CD14-positive monocyte (primary cell): ENCODE data around the gene DPF1. TPM values are rescaled to one million over a fixed set of nuclear protein-coding genes. Genes with fewer than 3 reads are reported as not detected.
A peak's percentile ranks its signal among the peaks of the same experiment; 100 is the strongest.

ENCODE experiments used
- DNase-seq, 3 donors: peaks; one replicate each; pipeline ENCODE4 v3.0.0-alpha.2; 2011 to 2022
- H2AFZ ChIP-seq: 2 replicates; pipeline ENCODE4 v1.6.0; 2012; ENCODE audit warnings: mild to moderate bottlenecking, low read depth, low read length, inconsistent platforms; ENCODE audit not compliant: insufficient read depth, poor library complexity, severe bottlenecking
- H3K27ac ChIP-seq, 2 donors: 1 replicate in 1 of 2; 2 replicates in 1 of 2; pipeline ENCODE4 v1.5.1; 2012 to 2013; ENCODE audit warnings: low read length in 2 of 2, control low read depth in 1 of 2, inconsistent platforms in 1 of 2, low read depth in 1 of 2, mild to moderate bottlenecking in 1 of 2
- H3K27me3 ChIP-seq, 2 donors: one replicate each; pipeline versions ENCODE4 v1.6.0 to v1.6.1; 2011 to 2013; ENCODE audit warnings: low read length in 2 of 2; ENCODE audit not compliant: control insufficient read depth in 2 of 2, insufficient read depth in 2 of 2
- H3K36me3 ChIP-seq, 2 donors: replicated peaks in 1 of 2; 1 replicate in 1 of 2; 2 replicates in 1 of 2; pipeline versions ENCODE4 v1.5.1 to v1.6.1; 2012 to 2013; ENCODE audit warnings: low read length in 2 of 2, control low read depth in 1 of 2, inconsistent platforms in 1 of 2, mild to moderate bottlenecking in 1 of 2; ENCODE audit not compliant: insufficient read depth in 2 of 2, control insufficient read depth in 1 of 2
- H3K4me1 ChIP-seq, 2 donors: 1 replicate in 1 of 2; 2 replicates in 1 of 2; pipeline versions ENCODE4 v1.5.1 to v1.6.1; 2012 to 2013; ENCODE audit warnings: low read length in 2 of 2, control low read depth in 1 of 2, inconsistent platforms in 1 of 2, mild to moderate bottlenecking in 1 of 2, moderate library complexity in 1 of 2; ENCODE audit not compliant: insufficient read depth in 2 of 2, control insufficient read depth in 1 of 2
- H3K4me2 ChIP-seq: replicated peaks from 2 replicates; pipeline ENCODE3; 2012; ENCODE audit warnings: low read length, moderate library complexity, mild to moderate bottlenecking; ENCODE audit not compliant: poor library complexity, severe bottlenecking; ENCODE audit errors: extremely low read depth
- H3K4me3 ChIP-seq, 3 experiments: fragments of 200-600 bp in 1 of 3; sonication (generic) in 1 of 3; replicated peaks in 1 of 3; 1 replicate in 2 of 3; 2 replicates in 1 of 3; pipeline ENCODE4 v1.5.1; 2011 to 2013; ENCODE audit warnings: low read length in 3 of 3, mild to moderate bottlenecking in 3 of 3, control low read depth in 2 of 3, low read depth in 2 of 3, inconsistent platforms in 1 of 3, moderate library complexity in 1 of 3
- H3K79me2 ChIP-seq: 2 replicates; pipeline ENCODE4 v1.6.0; 2012; ENCODE audit warnings: mild to moderate bottlenecking, control low read depth, inconsistent platforms, low read length, moderate library complexity; ENCODE audit not compliant: insufficient read depth
- H3K9ac ChIP-seq: 2 replicates; pipeline ENCODE4 v1.6.0; 2017; ENCODE audit warnings: low read length, mild to moderate bottlenecking; ENCODE audit not compliant: insufficient read depth, poor library complexity, severe bottlenecking
- H3K9me3 ChIP-seq, 2 donors: replicated peaks in 1 of 2; 1 replicate in 1 of 2; 2 replicates in 1 of 2; pipeline versions ENCODE4 v1.5.1 to v1.6.1; 2012 to 2013; ENCODE audit warnings: low read length in 2 of 2, control low read depth in 1 of 2; ENCODE audit not compliant: control insufficient read depth in 1 of 2, insufficient read depth in 1 of 2
- H4K20me1 ChIP-seq: 2 replicates; pipeline ENCODE4 v1.6.0; 2012; ENCODE audit warnings: mild to moderate bottlenecking, low read length, control low read depth, moderate library complexity; ENCODE audit not compliant: insufficient read depth
- H3K27ac Mint-ChIP-seq, 7 donors: one replicate each; pipeline ENCODE4 v1.8.0; 2020; ENCODE audit warnings: mild to moderate bottlenecking in 7 of 7, mixed read lengths in 7 of 7, moderate library complexity in 6 of 7, inconsistent platforms in 2 of 7
- H3K27me3 Mint-ChIP-seq, 3 donors: one replicate each; pipeline ENCODE4 v1.8.0; 2021 to 2022; ENCODE audit warnings: low read depth in 3 of 3, mild to moderate bottlenecking in 3 of 3, mixed read lengths in 3 of 3, moderate library complexity in 3 of 3, inconsistent platforms in 1 of 3
- H3K36me3 Mint-ChIP-seq, 2 donors: one replicate each; pipeline ENCODE4 v1.8.0; 2020; ENCODE audit warnings: mixed read lengths in 2 of 2, inconsistent platforms in 1 of 2, mild to moderate bottlenecking in 1 of 2
- H3K4me1 Mint-ChIP-seq: one replicate; pipeline ENCODE4 v1.8.0; 2020; ENCODE audit warnings: mild to moderate bottlenecking, mixed read lengths
- H3K4me3 Mint-ChIP-seq, 2 donors: one replicate each; pipeline ENCODE4 v1.8.0; 2020; ENCODE audit warnings: mild to moderate bottlenecking in 2 of 2, mixed read lengths in 2 of 2, moderate library complexity in 1 of 2
- H3K9me3 Mint-ChIP-seq, 7 donors: one replicate each; pipeline ENCODE4 v1.8.0; 2020 to 2022; ENCODE audit warnings: mixed read lengths in 7 of 7, mild to moderate bottlenecking in 6 of 7, moderate library complexity in 6 of 7, inconsistent platforms in 2 of 7
- WGBS: methylation state at CpG from one replicate; pipeline ENCODE4 v1.1.5; 2013; ENCODE audit warnings: missing lambda C conversion rate; ENCODE audit not compliant: insufficient coverage; 5-methylcytosine and 5-hydroxymethylcytosine counted together
- intact Hi-C, 2 donors: fragments of 100-400 bp; cut with micrococcal nuclease; formaldehyde crosslinking; loops; one replicate each; pipeline versions ENCODE4 v1.15.0 to v1.15.1; 2023
- polyA plus RNA-seq, 3 donors: library from polyadenylated mRNA; depleted of rRNA in 1 of 3; unstranded in 2 of 3; stranded (reverse) in 1 of 3; fragments of 300-500 nt in 2 of 3; fragments of >200 nt in 1 of 3; fragmentation: Illumina TruSeq in 2 of 3; gene quantifications; 1 replicate in 2 of 3; 2 replicates in 1 of 3; pipeline ENCODE4 v1.2.3, GENCODE V29; 2012 to 2021
- TF ChIP-seq, protein P1 (sequence below): fragments of 200-600 bp; IDR thresholded peaks from one replicate; pipeline ENCODE4 v1.8.0; 2022; ENCODE audit warnings: antibody characterized with exemption, mild to moderate bottlenecking

DPF1 gene
- polyA plus RNA-seq, 3 donors, result not detected

DNA sequence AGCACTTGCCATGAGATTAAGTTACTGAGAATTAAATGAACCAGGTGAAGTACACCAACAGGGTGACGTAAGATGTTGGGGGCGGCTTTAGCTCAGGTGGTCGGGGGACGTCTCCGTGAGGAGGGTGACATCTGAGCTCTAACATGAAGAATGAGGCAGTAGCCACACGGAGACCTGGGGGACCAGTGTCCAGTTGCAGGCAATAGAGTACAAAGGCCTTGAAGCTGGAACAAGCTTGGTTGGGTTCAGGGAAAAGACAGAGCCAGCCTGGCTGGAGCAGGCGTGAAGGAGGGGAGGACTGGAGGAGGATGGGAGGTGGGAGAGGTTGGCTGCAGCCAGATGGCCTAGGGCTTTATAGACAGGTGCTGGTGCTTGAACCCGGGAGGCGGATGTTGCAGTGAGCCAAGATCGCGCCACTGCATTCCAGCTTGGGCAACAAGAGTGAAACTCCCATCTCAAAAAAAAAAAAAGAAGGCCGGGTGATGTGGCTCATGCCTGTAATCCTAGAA, 42.0 kb upstream of the DPF1 start:
- 89% methylated on average over 9 of the region's 12 CpGs for WGBS
- Mint-ChIP-seq H3K27ac (peak overlapping the region in 4 of 7 donors; percentile 73 to 95 (median 84)), H3K27me3 (peaks cover 2 to 12% (median 6%) of the 10 kb centered on the region in 3 donors), H3K4me1 (peaks cover 50% of the 10 kb centered on the region), H3K4me3 (peak overlapping the region; percentile 41 to 99), H3K36me3 (peaks cover 16 to 23% of the 10 kb centered on the region in 2 donors), H3K9me3 (peaks cover 0 to 2% (median 0%) of the 10 kb centered on the region in 7 donors)
- no peak for DNase-seq
- H4K20me1 ChIP-seq, result peaks cover 25% of the 10 kb centered on the region
- H3K4me2 ChIP-seq, result peak overlapping the region; percentile 95
- no peaks in the 10 kb centered on the region for H3K27me3 ChIP-seq
- intact Hi-C loops, result no loop called here
- no peaks in the 10 kb centered on the region for H3K9me3 ChIP-seq
- H3K4me1 ChIP-seq, result peaks cover 30 to 44% of the 10 kb centered on the region in 2 donors
- peak overlapping the region; percentile 93 for H2AFZ ChIP-seq
- H3K36me3 ChIP-seq, result no peaks in the 10 kb centered on the region
- peak overlapping the region in 1 of 2 donors; percentile 89 for H3K27ac ChIP-seq
- no peak overlapping the region for H3K9ac ChIP-seq
- TF ChIP-seq, protein P1, sequence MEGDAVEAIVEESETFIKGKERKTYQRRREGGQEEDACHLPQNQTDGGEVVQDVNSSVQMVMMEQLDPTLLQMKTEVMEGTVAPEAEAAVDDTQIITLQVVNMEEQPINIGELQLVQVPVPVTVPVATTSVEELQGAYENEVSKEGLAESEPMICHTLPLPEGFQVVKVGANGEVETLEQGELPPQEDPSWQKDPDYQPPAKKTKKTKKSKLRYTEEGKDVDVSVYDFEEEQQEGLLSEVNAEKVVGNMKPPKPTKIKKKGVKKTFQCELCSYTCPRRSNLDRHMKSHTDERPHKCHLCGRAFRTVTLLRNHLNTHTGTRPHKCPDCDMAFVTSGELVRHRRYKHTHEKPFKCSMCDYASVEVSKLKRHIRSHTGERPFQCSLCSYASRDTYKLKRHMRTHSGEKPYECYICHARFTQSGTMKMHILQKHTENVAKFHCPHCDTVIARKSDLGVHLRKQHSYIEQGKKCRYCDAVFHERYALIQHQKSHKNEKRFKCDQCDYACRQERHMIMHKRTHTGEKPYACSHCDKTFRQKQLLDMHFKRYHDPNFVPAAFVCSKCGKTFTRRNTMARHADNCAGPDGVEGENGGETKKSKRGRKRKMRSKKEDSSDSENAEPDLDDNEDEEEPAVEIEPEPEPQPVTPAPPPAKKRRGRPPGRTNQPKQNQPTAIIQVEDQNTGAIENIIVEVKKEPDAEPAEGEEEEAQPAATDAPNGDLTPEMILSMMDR, result no peak
- H3K4me3 ChIP-seq, result peak overlapping the region in 1 of 3 experiments; percentile 85
- peaks cover 29% of the 10 kb centered on the region for H3K79me2 ChIP-seq

DNA sequence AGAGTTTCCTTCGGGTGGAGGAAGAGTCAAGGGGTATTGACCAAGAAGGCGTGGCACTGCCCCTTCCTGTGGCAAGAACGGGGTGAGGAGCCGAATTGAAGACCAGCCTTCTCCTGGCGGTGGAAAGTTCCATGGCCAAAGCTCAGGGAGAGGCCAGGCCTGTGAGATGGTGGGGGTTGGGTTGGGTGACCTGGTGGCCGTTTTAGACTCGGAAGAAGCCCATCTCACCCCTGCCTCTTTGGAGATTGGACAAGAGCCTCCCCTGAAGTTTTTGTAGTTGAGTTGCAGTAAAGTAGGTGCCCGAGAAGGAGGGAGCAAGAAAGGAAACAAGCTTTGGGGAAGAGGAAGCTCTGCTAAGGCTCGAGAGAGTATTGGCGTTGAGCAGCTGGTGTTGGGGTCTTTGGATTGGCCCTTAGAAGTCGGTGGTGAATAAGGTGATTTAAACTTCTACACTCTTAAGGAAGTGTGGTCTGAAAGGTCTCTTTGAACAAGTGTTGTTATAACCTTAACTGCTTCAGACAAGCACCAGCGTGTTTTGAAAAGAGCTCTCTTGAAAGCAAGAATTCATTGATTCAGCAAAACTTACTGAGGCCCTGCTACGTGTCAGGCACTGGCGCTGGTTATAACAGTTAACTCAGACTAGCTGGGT, 41.3 kb upstream of the DPF1 start:
- Mint-ChIP-seq H3K27ac (peak overlapping the region; percentile 85 to 95 (median 88)), H3K27me3 (peaks cover 6 to 12% (median 7%) of the 10 kb centered on the region in 3 donors), H3K36me3 (peaks cover 10 to 17% of the 10 kb centered on the region in 2 donors), H3K4me3 (peak overlapping the region; percentile 95 to 99), H3K9me3 (peaks cover 0 to 2% (median 0%) of the 10 kb centered on the region in 7 donors), H3K4me1 (peaks cover 50% of the 10 kb centered on the region)
- Histone ChIP-seq H3K27ac (peak overlapping the region; percentile 82 to 89), H2AFZ (peak overlapping the region; percentile 93), H3K9ac (peak overlapping the region; percentile 79), H3K4me1 (peaks cover 30 to 44% of the 10 kb centered on the region in 2 donors), H3K4me2 (peak overlapping the region; percentile 95), H4K20me1 (peaks cover 20% of the 10 kb centered on the region), H3K36me3 (no peaks in the 10 kb centered on the region), H3K27me3 (no peaks in the 10 kb centered on the region), H3K4me3 (peak overlapping the region; percentile 50 to 85 (median 56)), H3K9me3 (no peaks in the 10 kb centered on the region), H3K79me2 (peaks cover 28% of the 10 kb centered on the region)
- TF ChIP-seq, protein P1, result no peak
- 6% methylated on average over 9 of the region's 14 CpGs for WGBS
- DNase-seq, result peak; percentile 25 to 45 (median 43)
- intact Hi-C loops, result no loop called here
